ENCODE data around the gene ARHGAP18.

DNA sequence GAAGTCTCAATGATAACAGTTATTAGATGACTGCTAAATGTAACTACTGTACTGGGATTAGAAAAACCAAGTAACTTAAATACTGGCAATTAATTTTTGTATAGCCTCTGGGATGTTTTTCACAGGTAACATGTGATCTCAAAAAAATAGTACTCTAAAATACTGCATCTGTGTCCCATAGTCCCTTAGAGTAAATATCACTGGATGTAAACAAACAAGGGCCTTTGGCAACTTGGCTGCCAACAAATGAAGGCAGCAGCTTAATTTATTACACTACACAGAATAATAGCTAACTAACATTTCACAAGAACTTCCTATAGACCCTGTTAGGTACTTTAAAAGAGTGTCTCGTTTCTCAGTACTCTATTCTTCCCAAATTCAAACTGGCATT is 14.0 kb downstream of the ARHGAP18 start:
- TF ChIP-seq POLR2A (IDR thresholded peaks at IDR 0.05; ENCODE audit: low read length) (no peak), GATA1 (IDR thresholded peaks at IDR 0.05; ENCODE audit: low read depth, low read length) (no peak)
